Mucosa of descending colon (tissue), 3 donors: ENCODE data around the gene VAV1. TPM values are rescaled to one million over a fixed set of nuclear protein-coding genes. Genes with fewer than 3 reads are reported as not detected.

ENCODE experiments used
- ATAC-seq: fragments of 200-7000 bp; cut with Tn5 transposase; one replicate; pipeline ENCODE4 v1.9.1; 2020; ENCODE audit warnings: mild to moderate bottlenecking, moderate library complexity
- DNase-seq, 3 donors: peaks; one replicate each; pipeline ENCODE4 v3.0.0-alpha.2; 2020
- H3K36me3 ChIP-seq: fragments of 200-600 bp; one replicate; pipeline ENCODE4 v1.8.0; 2021; ENCODE audit warnings: low read depth, mild to moderate bottlenecking
- H3K4me1 ChIP-seq: fragments of 200-600 bp; one replicate; pipeline ENCODE4 v1.8.0; 2021; ENCODE audit warnings: low read depth, mild to moderate bottlenecking
- H3K4me3 ChIP-seq: fragments of 200-600 bp; one replicate; pipeline ENCODE4 v1.8.0; 2021; ENCODE audit warnings: mild to moderate bottlenecking
- H3K9me3 ChIP-seq: fragments of 200-600 bp; one replicate; pipeline ENCODE4 v1.8.0; 2021; ENCODE audit warnings: mild to moderate bottlenecking
- CTCF ChIP-seq: fragments of 200-600 bp; IDR thresholded peaks from one replicate; pipeline ENCODE4 v1.8.0; 2022; ENCODE audit warnings: antibody characterized with exemption, mild to moderate bottlenecking
- intact Hi-C, 2 donors: fragments of 100-400 bp; cut with DNase I in 1 of 2; cut with micrococcal nuclease in 1 of 2; formaldehyde crosslinking; loops; one replicate each; pipeline versions ENCODE4 v1.11.0 to v1.11.1; 2022; cut with DNase I, micrococcal nuclease
- microRNA-seq: library from miRNA; unstranded; fragments of <30 nt; microRNA quantifications from one replicate; pipeline ENCODE4, GENCODE V29; 2019
- total RNA-seq, 3 donors: library from RNA; stranded (reverse); fragmentation: NEBNext Ultra II Directional in 2 of 3; extraction: Animal tissue kit (Norgen Biotek cat#: 25700) in 2 of 3; gene quantifications; one replicate each; pipeline versions ENCODE4 v1.2.1 to v1.2.4, GENCODE V29; 2021 to 2023
- donor health status: DM: no; HTN: no; CAD: no; lungs with moderate emphysema.
- donor health status: DM: no; HTN: no; CAD: no.
- donor health status: DM: no; HTN: yes; CAD: no.

The VAV1 gene
- total RNA-seq, 3 donors from 2014 or later: 6.0 to 12.3 (median 10.7) TPM

DNA sequence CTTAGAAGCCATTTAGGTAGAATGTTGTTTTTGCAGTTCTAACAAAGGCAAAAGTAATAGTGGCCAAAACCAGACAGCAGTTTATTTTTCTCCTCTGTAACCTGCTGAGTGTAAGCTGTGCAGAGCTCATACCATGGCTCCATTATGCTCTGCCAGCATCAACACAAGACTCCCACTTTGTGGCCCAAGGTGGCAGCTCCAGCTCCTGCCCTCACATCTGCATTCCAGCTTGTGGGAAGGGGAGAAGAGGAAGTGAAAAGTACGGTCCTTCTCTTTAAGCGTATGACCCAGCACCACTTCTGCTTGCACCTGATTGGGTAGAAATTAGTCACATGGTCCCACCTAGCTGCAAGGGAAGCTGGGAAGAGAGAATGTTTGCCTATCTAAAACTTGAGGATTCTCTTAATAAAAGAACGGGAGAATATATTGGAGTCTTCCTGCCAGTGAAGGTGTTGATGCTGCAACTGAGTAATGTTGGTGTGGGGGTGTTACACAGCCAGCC is 134.1 kb downstream of the VAV1 start:
- TF ChIP-seq CTCF: no peak
- intact Hi-C loops: no loop called here
- Histone ChIP-seq H3K4me1 (no peaks in the 10 kb centered on the region), H3K4me3 (no peak overlapping the region), H3K9me3 (peaks cover 23% of the 10 kb centered on the region), H3K36me3 (no peaks in the 10 kb centered on the region)
- no peak for ATAC-seq
- no peak for DNase-seq

Small RNAs within 50 kb of the gene (microRNA-seq; reads per million reads assigned to microRNA genes)
- not detected for gene MIR6791

Other genes with a start within 250 kb of the VAV1 start
- 1 to 10 TPM in 2 of 3 donors, under 1 TPM in 1; 0.58 to 1.2 (median 1.0) TPM for gene TNFSF9, start 241.7 kb upstream of the VAV1 start, total RNA-seq
- gene CD70, start 181.6 kb upstream of the VAV1 start, total RNA-seq: 1 to 10 TPM in 1 of 3 donors, not detected in 2; 1.0 TPM
- gene TNFSF14, start 102.5 kb upstream of the VAV1 start, total RNA-seq: 1 to 10 TPM; 1.3 to 1.9 (median 1.6) TPM
- gene C3, start 52.1 kb upstream of the VAV1 start, total RNA-seq: 100 to 1,000 TPM in 2 of 3 donors, 10 to 100 TPM in 1; 42.2 to 473 (median 261) TPM
- 100 to 1,000 TPM in 1 of 3 donors, 10 to 100 TPM in 2; 74.8 to 115 (median 89.2) TPM for gene GPR108, start 35.1 kb upstream of the VAV1 start, total RNA-seq
- 100 to 1,000 TPM in 1 of 3 donors, 10 to 100 TPM in 2; 72.8 to 121 (median 79.5) TPM for gene TRIP10, start 33.0 kb upstream of the VAV1 start, total RNA-seq
- 10 to 100 TPM; 26.4 to 80.5 (median 40.5) TPM for gene SH2D3A, start 5.3 kb upstream of the VAV1 start, total RNA-seq
- under 1 TPM; 0.16 to 0.87 (median 0.29) TPM for gene ADGRE1, start 114.9 kb downstream of the VAV1 start, total RNA-seq
- not detected for gene MBD3L2B, start 248.7 kb downstream of the VAV1 start, total RNA-seq